GM12878 (cell line): ENCODE measurements around the gene C5. TPM values are rescaled to one million over a fixed set of nuclear protein-coding genes. Genes with fewer than 3 reads are reported as not detected.
A peak's percentile ranks its signal among the peaks of the same experiment; 100 is the strongest.

Experiments
- ATAC-seq: fragments of 200-7000 bp; cut with Tn5 transposase; 3 replicates; pipeline ENCODE4 v1.9.1; 2020; ENCODE audit warnings: mild to moderate bottlenecking, moderate library complexity
- Bru-seq: library from RNA; stranded (reverse); fragments of 400-500 nt; gene quantifications from one replicate; lab custom pipeline; 2021; lab: Mats Ljungman, UMichigan
- BruChase-seq, 2 experiments: library from RNA; stranded (reverse); fragments of 400-500 nt; gene quantifications; one replicate each; lab custom pipeline; 2021; lab: Mats Ljungman, UMichigan
- BruUV-seq: library from RNA; stranded (reverse); fragments of 400-500 nt; replicated peaks from 2 replicates; lab custom pipeline; 2021; lab: Mats Ljungman, UMichigan
- CTCF ChIA-PET: fragments of 300-600 bp; sonication (Branson Sonifier 250); formaldehyde crosslinking; extraction: SDS; loops from one replicate; lab custom pipeline; 2021; ENCODE audit warnings: inconsistent platforms; lab: Yijun Ruan, JAX
- POLR2A ChIA-PET: fragments of 350-600 bp; formaldehyde crosslinking; extraction: SDS; loops from one replicate; lab custom pipeline; 2021; ENCODE audit warnings: inconsistent platforms; lab: Charles Lee
- RAD21 ChIA-PET: fragments of 300-600 bp; sonication (Branson Sonifier 250); formaldehyde crosslinking; loops from one replicate; lab custom pipeline; 2023; ENCODE audit warnings: antibody characterized with exemption; ENCODE audit not compliant: unreplicated experiment; lab: Charles Lee
- SMC1A ChIA-PET: fragments of 300-600 bp; sonication (Branson Sonifier 250); formaldehyde crosslinking; loops from one replicate; lab custom pipeline; 2023; ENCODE audit not compliant: unreplicated experiment, uncharacterized antibody; lab: Charles Lee
- DNase-seq: peaks from one replicate; pipeline ENCODE4 v3.0.0-alpha.2; 2011; ENCODE audit warnings: low read depth, low spot score
- FAIRE-seq: peaks from 3 replicates; lab custom pipeline; 2011; peaks lifted over from hg19 to GRCh38; lab: Jason Lieb, UNC
- H2AFZ ChIP-seq: 2 replicates; pipeline ENCODE4 v1.6.0; 2011; ENCODE audit warnings: low read depth, low read length, control low read depth; ENCODE audit not compliant: control insufficient read depth
- H3K27ac ChIP-seq: 2 replicates; pipeline ENCODE4 v1.5.1; 2011; ENCODE audit warnings: control low read depth; ENCODE audit not compliant: control insufficient read depth, insufficient read depth
- H3K27me3 ChIP-seq, 2 experiments: replicated peaks in 1 of 2; 2 replicates each; pipeline versions ENCODE4 v1.6.0 to v1.6.1; 2011; ENCODE audit warnings: low read length in 1 of 2; ENCODE audit not compliant: control insufficient read depth in 2 of 2, insufficient read depth in 2 of 2
- H3K36me3 ChIP-seq, 2 experiments: 2 replicates each; pipeline ENCODE4 v1.5.1; 2011; ENCODE audit warnings: low read length in 1 of 2; ENCODE audit not compliant: control insufficient read depth in 2 of 2, insufficient read depth in 2 of 2
- H3K4me1 ChIP-seq: 2 replicates; pipeline ENCODE4 v1.6.1; 2011; ENCODE audit warnings: mild to moderate bottlenecking, low read length, moderate library complexity, mixed read lengths; ENCODE audit not compliant: control insufficient read depth, insufficient read depth
- H3K4me2 ChIP-seq: 2 replicates; pipeline ENCODE4 v1.6.0; 2011; ENCODE audit warnings: control low read depth; ENCODE audit not compliant: control insufficient read depth, insufficient read depth
- H3K4me3 ChIP-seq: fragments of 200-600 bp; sonication (generic); 2 replicates; pipeline ENCODE4 v1.5.1; 2016
- H3K79me2 ChIP-seq: 2 replicates; pipeline ENCODE4 v1.6.0; 2011; ENCODE audit warnings: low read length; ENCODE audit not compliant: control insufficient read depth, insufficient read depth
- H3K9ac ChIP-seq: 2 replicates; pipeline ENCODE4 v1.8.0; 2011; ENCODE audit warnings: low read length, control low read depth, mixed read lengths; ENCODE audit not compliant: control insufficient read depth, insufficient read depth
- H3K9me3 ChIP-seq: replicated peaks from 3 replicates; pipeline ENCODE4 v1.5.1; 2011; ENCODE audit warnings: mild to moderate bottlenecking, low read length; ENCODE audit not compliant: control insufficient read depth, insufficient read depth
- H4K20me1 ChIP-seq: 2 replicates; pipeline ENCODE4 v1.6.0; 2011; ENCODE audit not compliant: control insufficient read depth, insufficient read depth
- CBX3 ChIP-seq: fragments of 200-600 bp; sonication (generic); IDR thresholded peaks from 2 replicates; pipeline ENCODE4 v1.6.1; 2016; ENCODE audit warnings: low read depth, borderline replicate concordance
- CHD4 ChIP-seq: fragments of 200-600 bp; sonication (generic); IDR thresholded peaks from 2 replicates; pipeline ENCODE4 v1.6.1; 2016; ENCODE audit warnings: mild to moderate bottlenecking
- HDGF ChIP-seq: fragments of 450-650 bp; IDR thresholded peaks from 2 replicates; pipeline ENCODE4 v1.6.1; 2016; ENCODE audit warnings: antibody characterized with exemption
- PBX3 ChIP-seq: IDR thresholded peaks from 2 replicates; pipeline ENCODE4 v1.6.1; 2011; ENCODE audit warnings: mild to moderate bottlenecking, low read depth, low read length, moderate library complexity; ENCODE audit not compliant: insufficient replicate concordance
- ZNF384 ChIP-seq: IDR thresholded peaks from 2 replicates; pipeline ENCODE4 v1.6.1; 2012; ENCODE audit warnings: low read depth, mild to moderate bottlenecking, low read length, improper control_type of control experiment, borderline replicate concordance
- WGBS: methylation state at CpG from one replicate; pipeline ENCODE4 v1.1.6; 2016; ENCODE audit warnings: low lambda C conversion rate; ENCODE audit not compliant: insufficient replicate concordance, insufficient coverage; ENCODE audit errors: missing lambda C conversion rate; 5-methylcytosine and 5-hydroxymethylcytosine counted together
- in situ Hi-C: fragments of 300-500 bp; cut with MboI; formaldehyde crosslinking; loops from 9 replicates; pipeline ENCODE4 v1.14.3; 2018; ENCODE audit warnings: mixed read lengths
- intact Hi-C: fragments of 100-400 bp; cut with micrococcal nuclease; formaldehyde crosslinking; loops from one replicate; pipeline ENCODE4 v1.14.2; 2022; ENCODE audit not compliant: unreplicated experiment
- long read RNA-seq, 2 experiments: library from polyadenylated mRNA; unstranded; transcript quantifications; one replicate each; pipeline ENCODE4 v2.0.0, GENCODE V29; 2019 to 2020
- polyA minus RNA-seq, 3 experiments: library from RNA; depleted of rRNA, polyadenylated mRNA; stranded (reverse); fragments of >200 nt; gene quantifications; 2 replicates each; pipeline ENCODE4 v1.2.3, GENCODE V29; 2011
- polyA plus RNA-seq, 11 experiments: library from polyadenylated mRNA; depleted of rRNA in 4 of 11; unstranded in 6 of 11; stranded (reverse) in 5 of 11; fragments of >200 nt; fragmentation: Nextera tagmentation in 4 of 11; fragmentation: Illumina TruSeq in 1 of 11; extraction: Ambion mirVana in 4 of 11; extraction: Trizol in 1 of 11; gene quantifications; 1 replicate in 1 of 11; 2 replicates in 10 of 11; pipeline versions ENCODE4 v1.2.1 to v1.2.3, GENCODE V29; 2011 to 2016; ENCODE audit warnings: inconsistent platforms in 2 of 11, missing spikeins in 2 of 11, low read depth in 1 of 11
- total RNA-seq, 4 experiments: library from RNA; depleted of rRNA in 3 of 4; stranded (reverse); fragments of >200 nt in 3 of 4; fragmentation: Illumina TruSeq in 1 of 4; extraction: Trizol in 1 of 4; gene quantifications; 2 replicates each; pipeline versions ENCODE4 v1.2.1 to v1.2.3, GENCODE V29; 2013 to 2021

The C5 gene
- 1.8 and 2.3 TPM in 2 replicates for total RNA-seq (2013; cell fraction: nucleolus; rRNA removed)
- total RNA-seq (2014; rRNA removed) (1.2 and 2.4 TPM in 2 replicates), total RNA-seq (2014; rRNA removed; fragmentation: Illumina TruSeq; extraction: Trizol) (1.8 and 2.1 TPM in 2 replicates), total RNA-seq (2021) (1.4 and 1.5 TPM in 2 replicates), polyA plus RNA-seq (2011; rRNA removed) (1.1 and 2.2 TPM in 2 replicates), polyA plus RNA-seq (2014; fragmentation: Illumina TruSeq; extraction: Trizol) (1.2 and 2.4 TPM in 2 replicates), polyA plus RNA-seq (2014; fragmentation: Nextera tagmentation; extraction: Ambion mirVana) (under 1 TPM; 0.39 to 0.60 TPM), polyA plus RNA-seq (2014; rRNA removed) (2.0 and 2.2 TPM in 2 replicates), polyA plus RNA-seq (2016; fragmentation: Nextera tagmentation; extraction: Ambion mirVana) (1 to 10 TPM; 1.1 to 1.5 TPM), polyA minus RNA-seq (2011; rRNA and poly(A)+ RNA removed) (1.5 and 1.8 TPM in 2 replicates), Bru-seq, nascent RNA (percentile 31 among the genes with signal in this experiment), BruChase-seq, experiment 1, labeled RNA remaining after a 6-hour chase (percentile 24 among the genes with signal in this experiment), BruChase-seq, experiment 2, labeled RNA remaining after a 2-hour chase (percentile 26 among the genes with signal in this experiment)
- polyA plus RNA-seq (2011; ENCODE audit: low read depth) = 1.9 TPM
- 0.57 and 0.79 TPM in 2 replicates for polyA plus RNA-seq (2011; cell fraction: cytosol; rRNA removed)
- 0.95 and 1.1 TPM in 2 replicates for polyA plus RNA-seq (2011; cell fraction: nucleus; rRNA removed)
- polyA plus RNA-seq (2012) = 0.91 and 1.6 TPM in 2 replicates
- polyA minus RNA-seq (2011; cell fraction: cytosol; rRNA and poly(A)+ RNA removed) = 1.0 TPM in 1 of 2 replicates, not detected in the other
- 0.48 and 1.2 TPM in 2 replicates for polyA minus RNA-seq (2011; cell fraction: nucleus; rRNA and poly(A)+ RNA removed)
- long read RNA-seq, experiment 1 = 0 reads
- long read RNA-seq, experiment 2, partial matches to known transcripts = 0 of 2 reads
- long read RNA-seq, experiment 2, other reads (novel, unspliced or antisense) = 2 of 2 reads

- in situ Hi-C loops = no loop called here
- ChIA-PET CTCF (interaction anchor here (0.8 to 6.7 kb wide), 4 partner anchors 10 to 388 kb away, joined by 3 to 86 read pairs (median 6); no protein-coding TSS in a partner anchor), RAD21 (interaction anchor here (2.0 kb wide), 1 partner anchor 294 kb away, joined by 5 read pairs; no protein-coding TSS in a partner anchor), SMC1A (interaction anchor here (0.6 to 6.5 kb wide), 4 partner anchors 10 to 89 kb away, joined by 3 to 45 read pairs (median 4); no protein-coding TSS in a partner anchor), POLR2A (interaction anchor here (0.6 to 1.0 kb wide), 3 partner anchors 18 to 294 kb away, joined by 3 read pairs; no protein-coding TSS in a partner anchor)
- Histone ChIP-seq H3K36me3 (no peaks in the 10 kb centered on the region), H3K9ac (no peak within 1 kb of the TSS), H3K4me2 (no peak within 1 kb of the TSS), H3K9me3 (no peaks in the 10 kb centered on the region), H3K4me3 (no peak within 1 kb of the TSS), H3K27me3 (no peaks in the 10 kb centered on the region), H3K79me2 (no peaks in the 10 kb centered on the region), H3K27ac (no peak within 1 kb of the TSS), H2AFZ (no peak within 1 kb of the TSS), H4K20me1 (no peaks in the 10 kb centered on the region), H3K4me1 (no peaks in the 10 kb centered on the region)
- WGBS = 42% methylated on average over 6 of the region's 6 CpGs
- intact Hi-C loops = no loop called here
- TF ChIP-seq CBX3 (no peak), ZNF384 (no peak), PBX3 (no peak), CHD4 (no peak), HDGF (no peak)
- BruUV-seq = no TSS peak
- no peak for DNase-seq
- FAIRE-seq = no peak
- no peak for ATAC-seq
Measured at GRCh38 chr9:121050128-121050988, at the start of gene C5. Gene C5 (minus strand): TSS chr9:121050275. CDS start chr9:121050246, 29 bp downstream.
